ENCODE results near the gene GGT6.

DNA sequence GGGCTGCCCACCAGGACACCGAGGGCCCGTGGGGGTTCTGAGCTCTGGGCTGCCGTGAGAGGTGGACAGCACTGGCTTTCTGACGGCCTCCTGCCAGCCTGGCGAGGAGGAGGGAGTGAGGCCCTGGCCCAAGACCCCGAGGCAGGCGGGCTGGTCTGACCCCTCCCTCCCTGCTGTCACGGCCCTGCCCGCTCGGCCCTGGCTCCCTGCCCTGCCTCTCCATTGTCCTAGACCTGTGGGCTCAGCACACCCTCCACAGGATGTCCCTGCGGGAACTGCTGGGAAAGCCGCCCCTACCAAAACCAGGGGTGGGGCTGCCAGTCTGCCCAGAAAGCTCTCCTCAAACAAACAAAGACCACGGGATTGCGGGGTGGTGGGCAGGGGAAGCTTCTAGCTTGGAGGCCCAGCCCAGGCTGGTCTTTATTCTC, 41.0 kb downstream of the GGT6 start:
- TF ChIP-seq, protein P1, sequence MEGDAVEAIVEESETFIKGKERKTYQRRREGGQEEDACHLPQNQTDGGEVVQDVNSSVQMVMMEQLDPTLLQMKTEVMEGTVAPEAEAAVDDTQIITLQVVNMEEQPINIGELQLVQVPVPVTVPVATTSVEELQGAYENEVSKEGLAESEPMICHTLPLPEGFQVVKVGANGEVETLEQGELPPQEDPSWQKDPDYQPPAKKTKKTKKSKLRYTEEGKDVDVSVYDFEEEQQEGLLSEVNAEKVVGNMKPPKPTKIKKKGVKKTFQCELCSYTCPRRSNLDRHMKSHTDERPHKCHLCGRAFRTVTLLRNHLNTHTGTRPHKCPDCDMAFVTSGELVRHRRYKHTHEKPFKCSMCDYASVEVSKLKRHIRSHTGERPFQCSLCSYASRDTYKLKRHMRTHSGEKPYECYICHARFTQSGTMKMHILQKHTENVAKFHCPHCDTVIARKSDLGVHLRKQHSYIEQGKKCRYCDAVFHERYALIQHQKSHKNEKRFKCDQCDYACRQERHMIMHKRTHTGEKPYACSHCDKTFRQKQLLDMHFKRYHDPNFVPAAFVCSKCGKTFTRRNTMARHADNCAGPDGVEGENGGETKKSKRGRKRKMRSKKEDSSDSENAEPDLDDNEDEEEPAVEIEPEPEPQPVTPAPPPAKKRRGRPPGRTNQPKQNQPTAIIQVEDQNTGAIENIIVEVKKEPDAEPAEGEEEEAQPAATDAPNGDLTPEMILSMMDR (optimal IDR thresholded peaks at IDR 0.05 in 1 of 3, IDR thresholded peaks at IDR 0.05 in 1 of 3, conservative IDR thresholded peaks at IDR 0.05 in 1 of 3; ENCODE audit: extremely low read depth in 1 of 3, insufficient read depth in 2 of 3, low read length in 3 of 3): no peak
- TF ChIP-seq EZH2 (IDR thresholded peaks at IDR 0.05; ENCODE audit: low read length): no peak

Data from keratinocyte (primary cell).